Measurements from ENCODE around the gene COPE.

The COPE gene

GRCh38 chr19:18868380-18869022 lies 50.7 kb downstream of the COPE start:
- no peak for DNase-seq (ENCODE audit: extremely low read depth in 1 of 2, low read depth in 1 of 2)

DNA sequence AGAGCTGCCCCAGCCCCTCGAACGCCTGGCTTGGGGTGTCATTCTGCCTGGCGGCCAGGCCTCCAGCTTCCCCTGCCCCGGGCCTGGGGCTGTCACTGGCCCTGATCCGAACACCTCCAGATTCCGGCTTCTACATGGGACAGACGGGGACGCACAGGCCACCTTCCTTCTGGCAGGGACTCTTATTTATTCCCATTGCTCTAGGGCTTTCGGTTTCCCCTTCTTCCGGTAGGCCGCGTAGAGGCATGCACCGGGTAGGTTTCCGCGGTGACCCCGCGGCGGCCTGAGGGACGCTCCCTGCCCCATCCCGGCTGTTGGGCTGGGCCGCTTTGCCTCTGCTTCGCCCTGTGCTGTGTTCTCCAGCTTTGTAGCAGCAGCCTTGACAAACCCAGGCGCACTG lies 51.4 kb downstream of the COPE start:
- no peak for DNase-seq (ENCODE audit: extremely low read depth in 1 of 2, low read depth in 1 of 2)

GRCh38 chr19:18867199-18867598 lies 52.0 kb downstream of the COPE start:
- no peak for DNase-seq (ENCODE audit: extremely low read depth in 1 of 2, low read depth in 1 of 2)

GRCh38 chr19:18866800-18867123 lies 52.4 kb downstream of the COPE start:
- no peak for DNase-seq (ENCODE audit: extremely low read depth in 1 of 2, low read depth in 1 of 2)

- peak in 1 of 2 donors; percentile 40 for DNase-seq (ENCODE audit: extremely low read depth in 1 of 2, low read depth in 1 of 2)
These were observed 53.0 kb downstream of the COPE start for GRCh38 chr19:18865973-18866799.

- DNase-seq (ENCODE audit: extremely low read depth in 1 of 2, low read depth in 1 of 2), result no peak
These were observed 53.8 kb downstream of the COPE start for GRCh38 chr19:18865106-18865972.

DNA sequence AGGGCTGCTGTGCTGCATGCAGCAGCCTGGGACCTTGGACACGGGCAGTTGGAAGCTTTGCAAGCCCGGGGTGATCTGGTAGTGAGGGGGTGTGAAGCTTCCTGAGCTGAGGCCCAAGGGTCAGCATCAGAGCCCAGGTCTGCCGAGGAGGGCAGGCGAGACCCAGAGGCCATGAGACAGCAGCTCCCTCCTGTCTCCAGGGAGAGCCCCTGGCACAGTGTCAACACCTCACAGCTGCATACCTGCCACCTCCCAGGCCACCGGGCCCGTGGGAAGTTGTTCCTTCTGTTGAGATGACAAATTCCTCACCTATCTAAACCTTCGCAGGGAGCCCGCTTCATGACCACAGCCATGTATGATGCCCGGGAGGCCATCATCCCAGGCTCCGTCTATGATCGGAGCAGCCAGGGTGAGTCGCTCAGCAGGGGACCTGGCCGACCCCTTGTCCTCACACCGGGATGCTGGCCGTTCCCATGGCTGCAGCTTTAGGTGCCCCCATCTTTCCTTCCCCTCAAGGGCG lies 55.3 kb downstream of the COPE start:
- DNase-seq (ENCODE audit: extremely low read depth in 1 of 2, low read depth in 1 of 2), result no peak

GRCh38 chr19:18862976-18863842 lies 56.0 kb downstream of the COPE start:
- no peak for DNase-seq (ENCODE audit: extremely low read depth in 1 of 2, low read depth in 1 of 2)

- DNase-seq (ENCODE audit: extremely low read depth in 1 of 2, low read depth in 1 of 2), result no peak
These were observed 57.3 kb downstream of the COPE start for GRCh38 chr19:18861917-18862316.

DNA sequence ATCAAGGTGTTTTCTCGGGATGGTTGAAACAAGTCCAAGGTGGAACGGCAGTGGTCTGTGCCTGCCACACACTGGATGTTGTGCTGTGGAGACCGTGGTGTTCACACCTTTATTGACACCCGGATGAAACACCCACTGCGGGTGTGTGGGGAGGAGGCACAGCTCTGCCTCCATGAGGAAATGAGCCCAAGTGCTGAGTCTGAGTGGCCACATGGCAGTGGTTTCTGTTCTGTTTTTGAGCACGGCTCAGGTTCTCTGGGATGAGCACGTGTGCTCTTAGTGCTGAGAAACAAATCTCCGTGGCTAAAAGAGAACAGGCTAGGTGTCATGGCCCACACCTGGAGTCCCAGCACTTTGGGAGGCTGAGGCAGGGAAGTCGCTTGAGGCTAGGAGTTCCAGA lies 58.0 kb downstream of the COPE start:
- no peak for DNase-seq (ENCODE audit: extremely low read depth in 1 of 2, low read depth in 1 of 2)

GRCh38 chr19:18860725-18861124 lies 58.5 kb downstream of the COPE start:
- DNase-seq (ENCODE audit: extremely low read depth in 1 of 2, low read depth in 1 of 2), result no peak

- no peak for DNase-seq (ENCODE audit: extremely low read depth in 1 of 2, low read depth in 1 of 2)
These were observed 58.9 kb downstream of the COPE start for GRCh38 chr19:18860302-18860700.

GRCh38 chr19:18859676-18860301 lies 59.4 kb downstream of the COPE start:
- no peak for DNase-seq (ENCODE audit: extremely low read depth in 1 of 2, low read depth in 1 of 2)

DNA sequence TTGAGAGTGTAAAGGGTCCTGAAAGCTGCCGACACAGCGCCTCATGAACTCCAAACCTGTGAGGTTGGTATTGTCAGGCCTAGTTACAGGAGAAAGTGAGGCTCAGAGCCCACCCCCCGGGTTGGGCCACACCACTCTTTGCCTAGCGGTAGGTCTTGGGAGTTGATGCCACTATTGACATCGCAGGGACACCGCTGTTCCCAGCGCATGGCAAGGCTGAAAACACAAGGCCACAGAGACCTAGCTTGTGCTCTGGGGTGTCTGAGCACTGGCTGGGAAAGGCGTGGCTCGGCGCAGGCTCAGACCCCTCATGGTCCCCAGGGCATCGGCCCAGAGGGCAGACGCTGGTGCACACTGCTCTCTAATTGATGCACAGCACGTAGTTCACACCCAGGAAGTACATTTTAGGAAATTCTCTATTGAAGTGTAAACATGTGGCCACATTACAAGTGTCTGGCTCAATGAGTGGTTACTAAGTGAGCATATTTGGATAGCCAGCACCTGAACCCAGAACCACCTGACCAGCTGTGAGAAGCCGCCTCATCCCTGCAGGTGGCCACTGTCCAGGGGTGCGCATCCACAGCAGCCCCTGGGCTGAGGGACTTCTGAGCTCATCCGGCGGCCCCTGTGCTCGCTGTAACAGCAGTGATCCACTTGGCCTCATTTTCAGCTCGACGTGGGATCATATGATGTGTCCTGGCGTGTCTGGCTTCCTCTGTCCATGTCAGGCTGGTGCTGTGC lies 60.1 kb downstream of the COPE start:
- no peak for DNase-seq (ENCODE audit: extremely low read depth in 1 of 2, low read depth in 1 of 2)

DNA sequence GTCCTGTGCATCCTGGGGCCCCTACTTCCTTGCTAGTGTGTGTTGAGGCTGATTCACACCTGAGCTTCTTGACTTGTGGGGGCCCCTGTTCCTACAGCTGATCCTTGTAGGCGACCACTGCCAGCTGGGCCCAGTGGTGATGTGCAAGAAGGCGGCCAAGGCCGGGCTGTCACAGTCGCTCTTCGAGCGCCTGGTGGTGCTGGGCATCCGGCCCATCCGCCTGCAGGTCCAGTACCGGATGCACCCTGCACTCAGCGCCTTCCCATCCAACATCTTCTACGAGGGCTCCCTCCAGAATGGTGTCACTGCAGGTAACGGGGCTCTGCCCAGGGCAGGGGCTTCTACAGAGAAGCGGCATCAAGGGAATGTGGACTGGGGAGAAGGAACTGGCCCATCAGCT lies 62.0 kb downstream of the COPE start:
- no peak for DNase-seq (ENCODE audit: extremely low read depth in 1 of 2, low read depth in 1 of 2)

DNA sequence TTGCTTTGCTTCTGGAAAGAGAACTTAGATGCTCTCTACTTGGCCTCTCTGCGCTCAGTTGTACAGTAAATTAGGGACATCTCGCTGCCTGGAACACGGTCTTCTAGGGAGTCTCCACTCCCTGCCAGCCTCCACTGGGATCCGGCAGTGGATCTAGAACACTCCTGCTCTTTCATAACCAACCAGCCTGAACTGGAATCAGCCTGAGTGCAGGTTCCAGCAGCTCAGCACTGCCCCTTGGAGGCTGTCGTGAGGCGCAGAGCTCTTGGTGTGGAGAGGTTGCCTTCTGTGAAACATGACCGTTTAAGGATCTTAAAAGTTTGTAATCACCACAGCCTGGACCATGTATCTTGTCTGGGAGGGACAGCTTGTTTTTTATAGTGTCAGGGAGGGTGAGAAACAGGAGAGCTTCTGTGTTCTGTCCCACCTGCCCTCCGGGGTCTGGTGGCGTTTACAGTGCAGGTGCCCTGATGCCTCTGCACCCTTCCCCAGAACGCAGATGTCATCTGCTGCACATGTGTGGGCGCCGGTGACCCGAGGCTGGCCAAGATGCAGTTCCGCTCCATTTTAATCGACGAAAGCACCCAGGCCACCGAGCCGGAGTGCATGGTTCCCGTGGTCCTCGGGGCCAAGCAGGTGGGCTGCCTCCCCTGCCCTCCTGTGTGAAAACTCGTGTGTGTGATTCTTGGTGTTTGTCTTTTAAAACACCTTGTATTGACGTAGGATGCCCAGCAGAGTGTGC lies 62.6 kb downstream of the COPE start:
- no peak for DNase-seq (ENCODE audit: extremely low read depth in 1 of 2, low read depth in 1 of 2)

GRCh38 chr19:18855647-18856384 lies 63.4 kb downstream of the COPE start:
- no peak for DNase-seq (ENCODE audit: extremely low read depth in 1 of 2, low read depth in 1 of 2)

GRCh38 chr19:18854982-18855381 lies 64.2 kb downstream of the COPE start:
- no peak for DNase-seq (ENCODE audit: extremely low read depth in 1 of 2, low read depth in 1 of 2)

All from activated CD8-positive, alpha-beta memory T cell treated with anti-CD3 and anti-CD28 coated beads for 1 hour (primary cell).